HK-2 (cell line): ENCODE data around the gene NMUR2.
A peak's percentile ranks its signal among the peaks of the same experiment; 100 is the strongest.

Source experiments
- DNase-seq: peaks from one replicate; pipeline ENCODE4 v3.0.0-alpha.2; 2018; ENCODE audit not compliant: unreplicated experiment

The NMUR2 gene

DNA sequence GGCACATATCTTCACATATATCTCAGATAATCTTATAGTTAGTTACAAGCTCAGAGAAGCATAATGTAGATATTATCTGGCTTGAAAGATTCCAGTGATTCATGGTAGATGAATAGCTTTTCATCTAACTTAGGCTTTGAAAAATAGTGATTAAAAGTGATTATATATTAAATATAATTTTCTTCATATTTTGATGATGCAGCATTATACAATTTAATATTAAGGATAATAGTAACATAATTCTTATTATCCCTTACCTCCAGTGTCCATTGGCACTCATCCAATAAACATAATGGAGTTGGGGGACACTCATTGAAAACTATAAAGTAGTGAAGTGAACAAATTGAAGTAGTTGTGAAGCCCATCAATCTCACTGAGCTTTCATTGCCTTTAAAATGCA is 35.8 kb downstream of the NMUR2 start:
- DNase-seq, result no peak

DNA sequence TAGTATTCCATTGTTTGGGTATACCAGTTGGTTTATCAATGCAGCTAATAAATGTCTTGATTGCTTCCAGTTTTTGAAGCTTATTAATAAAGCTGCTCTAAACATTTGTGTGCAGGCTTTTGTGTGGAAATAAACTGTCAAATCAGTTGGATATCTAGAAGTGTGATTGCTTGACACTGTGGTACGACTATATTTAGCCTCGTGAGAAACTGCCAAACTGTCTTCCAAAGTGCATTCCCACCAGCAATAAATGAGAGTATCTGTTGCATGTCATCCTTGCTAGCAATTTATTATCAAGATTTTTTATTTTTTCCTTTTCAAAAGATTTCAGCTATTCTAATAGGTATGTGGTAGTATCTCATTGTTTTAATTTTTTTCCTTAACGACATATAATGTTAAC is 37.5 kb downstream of the NMUR2 start:
- no peak for DNase-seq

- no peak for DNase-seq
Measured at GRCh38 chr5:152366716-152367115, 38.4 kb downstream of the NMUR2 start.

DNA sequence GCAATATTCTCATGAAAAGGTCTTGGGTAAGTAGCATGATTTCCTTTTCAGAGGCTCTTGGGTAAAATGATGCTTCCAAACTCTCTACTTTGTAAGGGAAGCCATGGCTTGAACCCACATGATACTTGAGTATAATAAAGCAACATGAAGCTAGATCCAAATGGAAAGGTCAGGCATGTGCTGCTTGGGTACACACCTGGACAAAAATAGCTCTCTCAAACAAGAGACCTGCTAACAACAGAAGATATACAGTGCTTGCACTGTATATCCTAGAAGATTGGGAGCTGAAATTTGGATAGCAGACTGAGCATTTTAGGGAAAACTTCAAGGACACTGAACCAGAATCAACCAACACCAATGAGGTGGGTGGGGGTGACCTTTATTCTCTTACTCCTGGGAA is 40.2 kb downstream of the NMUR2 start:
- no peak for DNase-seq

DNA sequence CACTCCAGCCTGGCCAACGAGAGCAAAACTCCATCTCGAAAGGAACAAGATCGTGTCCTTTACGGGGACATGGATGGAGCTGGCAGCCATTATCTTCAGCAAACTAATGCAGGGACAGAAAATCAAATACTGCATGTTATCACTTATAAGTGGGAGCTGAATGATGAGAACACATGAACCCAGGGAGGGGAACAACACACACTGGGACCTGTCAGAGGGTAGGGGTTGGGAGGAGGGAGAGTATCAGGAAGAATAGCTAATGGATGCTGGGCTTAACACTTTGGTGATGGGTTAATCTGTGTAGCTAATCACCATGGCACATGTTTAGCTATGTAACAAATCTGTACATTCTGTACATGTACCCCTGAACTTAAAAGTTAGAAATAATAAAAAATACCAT is 40.9 kb downstream of the NMUR2 start:
- DNase-seq, result no peak

DNA sequence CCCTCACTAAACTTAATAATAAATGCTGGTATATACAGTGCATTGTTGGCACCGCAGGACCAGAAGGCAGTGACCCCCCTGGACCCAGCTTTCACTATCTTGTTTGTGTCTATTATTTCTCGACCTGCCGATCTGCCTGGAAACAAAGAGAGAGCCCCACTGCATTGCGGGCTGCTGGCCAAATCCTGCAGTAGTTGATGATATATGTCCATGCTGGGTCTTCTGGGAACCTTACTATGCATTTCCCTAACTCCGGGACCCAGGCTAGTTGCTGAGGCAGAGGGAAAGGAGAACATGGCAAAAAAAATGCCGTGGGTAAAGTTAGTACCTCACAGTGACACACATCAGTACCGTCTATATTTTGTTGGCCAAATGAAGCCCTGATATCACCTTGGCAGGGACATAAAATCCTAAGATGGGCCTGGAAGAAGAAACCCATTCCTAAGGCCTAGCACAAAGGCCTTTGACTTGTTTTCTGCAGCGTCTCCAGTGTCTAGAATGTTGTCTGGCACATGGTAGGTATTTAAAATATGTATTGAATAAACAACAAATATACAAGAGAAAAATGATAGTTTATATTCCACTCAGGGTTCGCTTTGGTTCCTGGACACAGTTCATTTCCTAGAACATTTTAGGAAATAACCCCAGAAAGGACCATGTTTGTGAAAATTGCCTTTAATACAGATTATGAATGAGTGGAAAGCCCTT is 46.1 kb downstream of the NMUR2 start:
- DNase-seq, result no peak

DNA sequence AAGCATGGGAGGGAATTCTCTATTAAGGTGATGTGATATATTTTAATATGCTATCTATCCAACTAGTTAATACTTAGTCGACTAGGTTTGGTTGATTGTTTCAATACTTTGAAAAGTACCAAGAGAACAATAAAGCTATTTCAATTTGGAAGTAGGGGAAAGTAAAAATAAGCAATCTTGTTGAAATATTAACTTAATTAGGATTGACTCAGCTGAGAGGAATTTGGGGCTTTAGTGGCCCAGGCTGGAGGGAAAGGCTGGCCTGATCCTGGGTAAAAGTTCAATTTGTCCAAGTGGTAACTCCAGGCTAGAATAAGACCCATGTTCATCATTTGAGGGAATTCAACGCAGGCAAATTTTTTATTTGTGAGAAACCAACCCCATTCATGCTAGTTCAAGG is 48.6 kb downstream of the NMUR2 start:
- no peak for DNase-seq

GRCh38 chr5:152355061-152355460 is 50.0 kb downstream of the NMUR2 start:
- no peak for DNase-seq

- no peak for DNase-seq
Measured at GRCh38 chr5:152353001-152353400, 52.1 kb downstream of the NMUR2 start.

GRCh38 chr5:152349683-152350526 is 55.2 kb downstream of the NMUR2 start:
- DNase-seq, result peak; percentile 5
